GM19397 (cell line): ENCODE measurements around the gene EML4.
"Not testable (repeated sequence)": the region's sequence is repeated elsewhere in the genome, so short reads cannot be mapped to it uniquely, and the experiment has no call there.

Experiments used
- ATAC-seq: cut with Tn5 transposase; IDR thresholded peaks from one replicate; pipeline ENCODE4 v1.9.1; 2021; ENCODE audit warnings: mild to moderate bottlenecking, moderate library complexity; ENCODE audit not compliant: unreplicated experiment

The EML4 gene

GRCh38 chr2:42371611-42372473 is 202.7 kb downstream of the EML4 start:
- no peak for ATAC-seq

- no peak for ATAC-seq
These were observed 203.5 kb downstream of the EML4 start for GRCh38 chr2:42372474-42373200.

- no peak for ATAC-seq
These were observed 207.6 kb downstream of the EML4 start for GRCh38 chr2:42376758-42377157.

- ATAC-seq = no peak
These were observed 209.3 kb downstream of the EML4 start for GRCh38 chr2:42378415-42378814.

- ATAC-seq = not testable (repeated sequence)
These were observed 210.9 kb downstream of the EML4 start for GRCh38 chr2:42380026-42380425.

GRCh38 chr2:42382144-42382543 is 213.0 kb downstream of the EML4 start:
- no peak for ATAC-seq
